GM21515 (cell line): Measurements from ENCODE around the gene AP1AR.

ENCODE experiments used
- ATAC-seq: cut with Tn5 transposase; IDR thresholded peaks from one replicate; pipeline ENCODE4 v1.9.1; 2021; ENCODE audit not compliant: unreplicated experiment

Gene AP1AR

DNA sequence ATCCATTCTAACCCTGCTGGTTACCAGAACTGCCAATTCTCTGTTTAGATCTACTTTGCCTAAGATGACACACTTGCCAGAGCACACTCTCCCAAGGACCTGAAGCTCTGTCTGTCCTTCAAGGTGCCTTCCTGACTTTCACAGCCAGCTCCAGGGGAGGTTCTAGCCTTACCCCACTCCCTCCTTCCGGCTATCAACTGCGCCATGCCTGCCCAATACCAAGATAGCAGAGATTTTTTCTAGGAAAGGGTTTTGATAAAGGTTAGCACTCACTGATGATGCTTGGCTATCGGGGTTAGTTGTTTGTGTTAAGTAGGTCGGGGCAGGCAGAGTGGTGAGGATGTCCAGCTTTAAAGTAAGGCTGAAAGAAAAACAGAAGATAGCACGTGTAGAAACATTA is 79.9 kb downstream of the AP1AR start:
- ATAC-seq, result no peak

- peak; percentile 96 for ATAC-seq
Measured at GRCh38 chr4:112312610-112313239, 81.1 kb downstream of the AP1AR start.

GRCh38 chr4:112315446-112315845 is 83.9 kb downstream of the AP1AR start:
- no peak for ATAC-seq

GRCh38 chr4:112316360-112316759 is 84.8 kb downstream of the AP1AR start:
- no peak for ATAC-seq

GRCh38 chr4:112318239-112319142 is 86.9 kb downstream of the AP1AR start:
- ATAC-seq, result peak; percentile 98
